Measurements from ENCODE around the gene RERE. TPM values are rescaled to one million over a fixed set of nuclear protein-coding genes. Genes with fewer than 3 reads are reported as not detected.
"Not testable (repeated sequence)": the region's sequence is repeated elsewhere in the genome, so short reads cannot be mapped to it uniquely, and the experiment has no call there.

RERE gene
- total RNA-seq, 1 donor from 2014 or later: 252 TPM

GRCh38 chr1:8448911-8449661 lies 368.4 kb downstream of the RERE start:
- Mint-ChIP-seq H3K9me3 (ENCODE audit: unreplicated experiment) (peaks cover 13% of the 10 kb centered on the region), H3K4me1 (ENCODE audit: low read depth, unreplicated experiment) (peaks cover 2% of the 10 kb centered on the region), H3K27ac (ENCODE audit: unreplicated experiment) (peak overlapping the region; percentile 67), H3K4me3 (ENCODE audit: unreplicated experiment) (no peak overlapping the region), H3K36me3 (ENCODE audit: unreplicated experiment) (peaks cover 9% of the 10 kb centered on the region), H3K27me3 (ENCODE audit: unreplicated experiment) (peaks cover 10% of the 10 kb centered on the region)
- no peak for DNase-seq
- no peak for TF ChIP-seq CTCF (IDR thresholded peaks at IDR 0.05; ENCODE audit: partially characterized antibody, unreplicated experiment)

GRCh38 chr1:8448505-8448904 lies 368.9 kb downstream of the RERE start:
- H3K36me3 Mint-ChIP-seq (ENCODE audit: unreplicated experiment); DNase-seq; H3K4me3 Mint-ChIP-seq (ENCODE audit: unreplicated experiment); H3K4me1 Mint-ChIP-seq (ENCODE audit: low read depth, unreplicated experiment): not testable (repeated sequence)
- Mint-ChIP-seq H3K27me3 (ENCODE audit: unreplicated experiment) (peaks cover 10% of the 10 kb centered on the region), H3K9me3 (ENCODE audit: unreplicated experiment) (peaks cover 13% of the 10 kb centered on the region), H3K27ac (ENCODE audit: unreplicated experiment) (peak overlapping the region; percentile 67)

- Mint-ChIP-seq H3K27ac (ENCODE audit: unreplicated experiment) (no peak overlapping the region), H3K27me3 (ENCODE audit: unreplicated experiment) (peaks cover 10% of the 10 kb centered on the region), H3K36me3 (ENCODE audit: unreplicated experiment) (peaks cover 12% of the 10 kb centered on the region)
Observed at GRCh38 chr1:8447616-8448150, 369.8 kb downstream of the RERE start.

GRCh38 chr1:8446119-8446518 lies 371.3 kb downstream of the RERE start:
- Mint-ChIP-seq H3K36me3 (ENCODE audit: unreplicated experiment) (peaks cover 15% of the 10 kb centered on the region), H3K9me3 (ENCODE audit: unreplicated experiment) (peaks cover 13% of the 10 kb centered on the region), H3K27ac (ENCODE audit: unreplicated experiment) (peak overlapping the region; percentile 4), H3K27me3 (ENCODE audit: unreplicated experiment) (peaks cover 10% of the 10 kb centered on the region)
- H3K4me3 Mint-ChIP-seq (ENCODE audit: unreplicated experiment); H3K4me1 Mint-ChIP-seq (ENCODE audit: low read depth, unreplicated experiment); DNase-seq: not testable (repeated sequence)

More at GRCh38 chr1:8447616-8448150, 369.8 kb downstream of the RERE start:
- no peak for DNase-seq
- peaks cover 13% of the 10 kb centered on the region for H3K9me3 Mint-ChIP-seq (ENCODE audit: unreplicated experiment)
- peaks cover 2% of the 10 kb centered on the region for H3K4me1 Mint-ChIP-seq (ENCODE audit: low read depth, unreplicated experiment)
- H3K4me3 Mint-ChIP-seq (ENCODE audit: unreplicated experiment): no peak overlapping the region
- TF ChIP-seq CTCF (IDR thresholded peaks at IDR 0.05; ENCODE audit: partially characterized antibody, unreplicated experiment): no peak

GRCh38 chr1:8443558-8444194 lies 373.8 kb downstream of the RERE start:
- H3K27ac Mint-ChIP-seq (ENCODE audit: unreplicated experiment): no peak overlapping the region
- no peak overlapping the region for H3K4me3 Mint-ChIP-seq (ENCODE audit: unreplicated experiment)
- H3K4me1 Mint-ChIP-seq (ENCODE audit: low read depth, unreplicated experiment): peaks cover 21% of the 10 kb centered on the region
- no peak for DNase-seq
- H3K36me3 Mint-ChIP-seq (ENCODE audit: unreplicated experiment): peaks cover 15% of the 10 kb centered on the region
- peaks cover 16% of the 10 kb centered on the region for H3K9me3 Mint-ChIP-seq (ENCODE audit: unreplicated experiment)
- TF ChIP-seq CTCF (IDR thresholded peaks at IDR 0.05; ENCODE audit: partially characterized antibody, unreplicated experiment): no peak
- peaks cover 13% of the 10 kb centered on the region for H3K27me3 Mint-ChIP-seq (ENCODE audit: unreplicated experiment)

GRCh38 chr1:8441426-8441825 lies 376.0 kb downstream of the RERE start:
- Mint-ChIP-seq H3K9me3 (ENCODE audit: unreplicated experiment) (peaks cover 10% of the 10 kb centered on the region), H3K36me3 (ENCODE audit: unreplicated experiment) (peaks cover 6% of the 10 kb centered on the region), H3K4me3 (ENCODE audit: unreplicated experiment) (no peak overlapping the region), H3K27ac (ENCODE audit: unreplicated experiment) (peak overlapping the region; percentile 71), H3K4me1 (ENCODE audit: low read depth, unreplicated experiment) (peaks cover 37% of the 10 kb centered on the region), H3K27me3 (ENCODE audit: unreplicated experiment) (peaks cover 10% of the 10 kb centered on the region)
- no peak for TF ChIP-seq CTCF (IDR thresholded peaks at IDR 0.05; ENCODE audit: partially characterized antibody, unreplicated experiment)
- DNase-seq: no peak

Data from glutamatergic neuron (in vitro differentiated cells).